ENCODE results near the gene ATP5MC2.
"Not testable (repeated sequence)": the region's sequence is repeated elsewhere in the genome, so short reads cannot be mapped to it uniquely, and the experiment has no call there.

ATP5MC2 gene

GRCh38 chr12:53688134-53688533, 12.3 kb upstream of the ATP5MC2 start:
- DNase-seq, result no peak

DNA sequence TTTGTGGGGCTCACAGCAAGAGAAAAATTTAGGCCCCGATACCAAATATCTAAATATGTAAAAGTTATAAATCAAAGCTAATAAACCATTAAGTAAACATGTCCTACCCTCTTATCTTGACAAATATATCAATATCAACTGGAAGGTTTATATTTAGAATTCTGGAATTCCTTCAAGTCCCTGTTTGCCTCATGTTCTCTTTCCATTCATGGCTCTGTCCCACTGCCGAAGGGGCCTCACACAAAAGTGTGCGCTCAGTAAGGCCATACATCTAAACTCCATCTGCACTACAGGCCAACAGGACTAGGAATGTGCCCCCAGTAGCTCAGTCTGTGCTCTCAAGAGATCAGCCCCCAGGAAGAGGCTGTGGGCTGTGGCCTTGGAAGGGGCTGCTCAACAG, 10.6 kb upstream of the ATP5MC2 start:
- DNase-seq, result no peak

GRCh38 chr12:53684654-53685220, 8.9 kb upstream of the ATP5MC2 start:
- DNase-seq, result no peak

- no peak for DNase-seq
Measured at GRCh38 chr12:53683983-53684382, 8.1 kb upstream of the ATP5MC2 start.

GRCh38 chr12:53683494-53683893, 7.6 kb upstream of the ATP5MC2 start:
- DNase-seq, result no peak

GRCh38 chr12:53680061-53680460, 4.2 kb upstream of the ATP5MC2 start:
- not testable (repeated sequence) for DNase-seq

GRCh38 chr12:53677800-53678148, 1.9 kb upstream of the ATP5MC2 start:
- DNase-seq, result no peak

- DNase-seq, result peak; percentile 52
Measured at GRCh38 chr12:53677016-53677799, 1.3 kb upstream of the ATP5MC2 start.

DNA sequence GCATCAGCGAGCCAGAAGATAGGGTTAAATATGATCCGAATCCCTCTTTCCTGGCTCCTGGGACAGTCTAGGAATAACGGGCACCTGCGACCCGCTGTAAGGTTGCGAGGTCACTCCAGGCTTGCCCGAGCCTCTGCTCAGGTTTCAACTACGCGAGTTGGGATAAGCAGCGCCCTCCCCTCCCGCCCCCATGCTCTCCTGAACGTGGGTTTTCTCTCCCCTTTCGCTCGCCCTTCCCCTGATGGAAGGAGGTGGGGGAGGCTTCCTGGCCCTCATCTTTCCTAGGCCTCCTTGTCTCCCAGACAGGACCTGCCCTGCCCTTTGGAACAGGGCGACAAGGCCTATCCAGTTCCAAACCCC, 753 bp upstream of the ATP5MC2 start:
- DNase-seq, result peak; percentile 72

DNA sequence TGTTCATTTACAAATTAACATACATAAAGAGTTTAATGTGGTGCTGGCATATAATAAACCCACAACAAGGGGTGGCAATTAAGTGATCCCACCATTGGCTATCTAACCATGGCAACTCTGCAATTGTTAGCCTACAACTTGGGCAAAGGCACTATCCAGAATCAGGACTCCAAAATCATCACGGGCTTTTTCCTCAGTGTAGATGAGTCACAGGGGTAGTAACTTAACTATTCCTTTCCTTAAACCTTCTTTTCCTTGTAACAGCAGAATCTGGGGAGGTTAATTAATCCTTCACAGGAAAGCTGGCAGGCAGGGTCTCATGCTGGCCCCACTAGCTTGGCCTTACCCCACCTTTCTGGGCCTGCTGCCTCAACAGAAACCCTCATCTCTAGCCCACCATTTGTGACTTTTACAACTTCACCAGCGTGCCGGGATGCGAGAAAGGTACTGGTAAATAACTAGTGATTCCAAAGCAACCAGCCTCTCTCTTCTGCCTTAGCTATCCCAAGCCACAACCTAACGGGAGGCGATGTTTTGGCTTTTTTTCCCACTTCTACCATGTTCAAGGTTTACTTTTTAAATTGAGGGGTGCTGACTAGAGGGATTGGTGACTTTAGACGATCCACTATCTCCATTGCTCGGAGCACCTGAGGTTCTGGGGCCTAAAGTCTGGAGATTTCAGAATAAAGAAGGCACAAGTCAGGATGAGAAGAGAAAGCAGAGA, 744 bp downstream of the ATP5MC2 start:
- DNase-seq, result no peak

DNA sequence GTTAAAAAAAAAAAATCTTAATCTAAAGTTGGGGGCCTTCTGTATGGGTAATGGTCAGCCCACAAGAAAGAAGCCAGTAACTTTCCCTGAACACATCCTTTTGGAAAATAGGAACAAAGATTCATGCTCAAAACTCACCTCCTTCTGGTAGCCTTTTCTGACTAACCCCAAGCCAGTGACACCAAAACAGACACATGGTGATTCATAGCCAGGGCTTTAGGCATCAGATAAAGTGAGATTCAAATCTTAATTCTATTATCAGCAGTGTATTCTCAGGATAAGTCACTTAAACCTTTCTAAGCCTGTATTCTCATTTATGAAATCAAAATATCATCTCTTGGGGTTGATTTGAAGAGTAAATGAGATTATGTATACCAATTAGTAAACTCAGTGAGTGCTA, 4.9 kb downstream of the ATP5MC2 start:
- no peak for DNase-seq

GRCh38 chr12:53670308-53670707, 5.6 kb downstream of the ATP5MC2 start:
- DNase-seq, result no peak

DNA sequence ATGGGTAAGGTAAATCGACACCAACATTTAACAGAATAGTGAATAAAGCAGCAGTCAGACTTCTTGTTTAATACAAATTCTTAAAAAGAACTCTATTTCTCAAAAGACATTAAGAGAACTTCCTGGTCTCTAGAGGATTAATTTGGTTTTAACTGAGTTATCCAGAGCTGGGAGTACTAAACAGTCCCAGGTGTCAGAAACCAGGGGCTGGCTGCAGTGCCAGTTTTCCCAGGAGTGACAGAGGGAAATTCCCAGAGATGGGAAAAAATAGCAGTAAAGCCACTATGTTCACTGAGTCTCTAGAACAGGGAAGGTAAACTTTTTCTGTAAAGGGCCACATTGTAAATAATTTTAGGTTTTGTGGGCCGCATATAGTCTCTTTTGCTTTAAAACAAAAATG, 8.8 kb downstream of the ATP5MC2 start:
- DNase-seq, result no peak

- DNase-seq, result no peak
Measured at GRCh38 chr12:53664936-53665335, 10.9 kb downstream of the ATP5MC2 start.

- no peak for DNase-seq
Measured at GRCh38 chr12:53664191-53664590, 11.7 kb downstream of the ATP5MC2 start.

DNA sequence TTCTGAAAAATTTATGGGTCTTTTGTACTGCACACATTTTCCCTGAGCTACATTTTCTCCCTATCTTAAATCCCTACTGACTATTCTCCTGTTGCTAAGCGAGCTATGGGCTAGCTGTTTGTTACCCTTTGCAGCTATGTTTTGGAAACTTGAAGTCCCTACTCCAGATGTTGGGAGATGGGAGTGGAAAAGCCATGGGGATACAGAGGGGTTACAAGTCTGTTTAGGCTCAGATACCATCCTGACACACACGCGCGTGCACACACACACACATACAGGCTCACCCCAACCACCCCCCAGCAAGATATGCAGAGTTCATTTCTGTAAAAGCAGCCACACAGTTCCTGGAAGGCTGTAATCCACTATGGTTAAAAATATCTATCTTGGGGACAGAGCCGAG, 15.8 kb downstream of the ATP5MC2 start:
- DNase-seq, result no peak

DNA sequence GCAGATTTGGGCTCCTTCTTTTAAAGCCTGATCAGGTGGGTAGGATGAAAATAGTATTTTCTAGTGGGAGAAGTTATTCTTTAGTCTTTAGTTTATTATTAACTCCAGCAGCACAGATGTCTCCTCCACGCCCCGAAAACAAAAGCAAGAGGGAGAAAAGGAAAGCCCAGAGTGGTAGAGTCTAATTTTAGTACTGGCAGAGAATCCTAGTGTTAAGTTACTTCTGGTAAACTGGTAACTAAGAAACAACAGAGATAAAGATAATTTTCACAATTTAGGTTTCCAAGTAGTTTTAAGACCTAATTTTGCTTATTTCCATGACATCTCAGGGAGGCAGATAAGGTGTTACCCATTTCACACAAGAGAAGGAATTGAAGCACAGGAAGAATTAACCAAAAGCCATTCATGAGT, 16.3 kb downstream of the ATP5MC2 start:
- DNase-seq, result no peak

- DNase-seq, result peak; percentile 94
Measured at GRCh38 chr12:53659011-53659551, 16.8 kb downstream of the ATP5MC2 start.

DNA sequence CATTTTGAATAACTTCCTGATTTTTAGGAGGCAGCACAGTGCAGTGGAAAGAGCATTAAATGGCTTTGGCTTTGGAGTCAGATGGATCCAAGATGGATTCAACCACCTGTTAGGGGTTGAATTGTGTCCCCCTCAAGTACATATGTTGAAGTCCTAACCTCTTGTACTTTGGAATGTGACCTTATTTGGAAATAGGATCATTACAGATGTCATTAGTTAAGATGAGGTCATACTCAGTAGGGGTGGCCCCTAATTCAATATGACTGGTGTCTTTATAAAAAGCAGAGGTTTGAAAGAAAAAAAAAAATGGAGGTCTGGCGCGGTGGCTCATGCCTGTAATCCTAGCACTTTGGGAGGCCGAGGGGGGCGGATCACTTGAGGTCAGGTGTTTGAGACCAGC, 18.8 kb downstream of the ATP5MC2 start:
- DNase-seq, result peak; percentile 53

DNA sequence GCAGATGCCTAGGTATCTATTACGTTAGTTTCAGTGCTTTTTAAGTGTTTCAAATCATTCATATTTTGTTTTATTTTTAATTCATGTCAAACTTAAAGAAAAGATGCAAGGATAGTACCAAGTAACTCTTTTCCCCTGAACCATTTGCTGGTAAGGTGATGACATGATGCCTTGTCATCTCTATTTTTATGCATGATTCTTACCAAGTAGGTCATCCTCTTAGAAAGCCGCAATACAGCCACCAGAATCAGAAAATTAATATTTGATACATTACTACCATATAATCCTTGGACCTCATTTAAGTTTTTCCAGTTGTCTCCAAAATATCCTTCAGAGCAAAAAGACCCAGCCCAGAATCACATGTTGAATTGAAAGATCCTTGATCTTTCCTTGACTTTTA, 22.3 kb downstream of the ATP5MC2 start:
- DNase-seq, result no peak

DNA sequence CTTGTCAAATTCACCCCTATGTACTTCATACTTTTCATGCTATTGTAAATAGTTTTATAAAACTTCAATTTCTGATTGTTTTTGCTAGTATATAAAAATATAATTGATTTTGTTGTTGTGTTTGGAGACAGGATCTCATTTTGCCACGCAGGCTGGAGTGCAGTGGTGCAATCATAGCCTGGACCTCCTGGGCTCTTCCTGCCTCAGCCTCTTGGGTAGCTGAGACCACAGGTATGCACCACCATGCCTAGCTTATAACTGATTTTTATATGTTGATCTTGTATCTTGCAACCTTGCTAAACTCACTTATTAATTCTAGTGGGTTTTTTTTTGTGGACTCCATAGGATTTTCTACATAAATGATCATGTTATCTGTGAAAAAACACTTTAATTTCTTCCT, 23.5 kb downstream of the ATP5MC2 start:
- no peak for DNase-seq

- DNase-seq, result no peak
Measured at GRCh38 chr12:53651737-53652136, 24.1 kb downstream of the ATP5MC2 start.

GRCh38 chr12:53646300-53646699, 29.6 kb downstream of the ATP5MC2 start:
- not testable (repeated sequence) for DNase-seq

DNA sequence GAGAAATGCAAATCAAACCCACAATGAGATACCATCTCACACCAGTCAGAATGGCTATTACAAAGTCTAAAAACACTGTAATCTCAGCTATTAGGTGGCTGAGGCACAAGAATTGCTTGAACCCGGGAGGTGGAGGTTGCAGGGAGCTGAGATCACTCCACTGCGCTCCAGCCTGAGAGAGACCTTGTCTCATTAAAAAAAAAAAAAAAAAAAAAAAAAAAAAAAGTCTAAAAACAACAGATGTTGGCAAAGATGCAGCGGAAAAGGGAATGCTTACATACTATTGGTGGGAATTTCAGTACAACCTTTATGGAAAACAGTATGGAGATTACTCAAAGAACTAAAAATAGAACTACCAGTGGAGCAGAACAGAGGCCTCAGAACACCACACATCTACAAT, 30.7 kb downstream of the ATP5MC2 start:
- DNase-seq, result no peak
